Mesodermal cell (in vitro differentiated cells): ENCODE measurements around the gene ARPP21.

Source experiments
- H3K27ac ChIP-seq: 2 replicates; pipeline ENCODE4 v1.7.0; 2013; ENCODE audit warnings: mild to moderate bottlenecking, low read depth, low read length, moderate library complexity; ENCODE audit not compliant: severe bottlenecking
- H3K36me3 ChIP-seq: 2 replicates; pipeline ENCODE4 v1.7.1; 2013; ENCODE audit warnings: mild to moderate bottlenecking, low read length, moderate library complexity; ENCODE audit not compliant: control insufficient read depth, insufficient read depth
- H3K4me1 ChIP-seq: one replicate; pipeline ENCODE4 v1.7.1; 2013; ENCODE audit warnings: mild to moderate bottlenecking, low read length; ENCODE audit not compliant: insufficient read depth, control insufficient read depth, poor library complexity, severe bottlenecking
- H3K4me3 ChIP-seq: 2 replicates; pipeline ENCODE4 v1.7.0; 2013; ENCODE audit warnings: low read length, control low read depth, mild to moderate bottlenecking; ENCODE audit not compliant: insufficient read depth, poor library complexity, severe bottlenecking; ENCODE audit errors: extremely low read depth
- H3K9me3 ChIP-seq: 2 replicates; pipeline ENCODE4 v1.7.1; 2013; ENCODE audit warnings: mild to moderate bottlenecking, low read length, moderate library complexity; ENCODE audit not compliant: control insufficient read depth
- WGBS, 2 experiments: methylation state at CpG; one replicate each; pipeline ENCODE4 v1.1.5; 2013; ENCODE audit warnings: missing lambda C conversion rate in 2 of 2; ENCODE audit not compliant: insufficient coverage in 2 of 2; 5-methylcytosine and 5-hydroxymethylcytosine counted together

The ARPP21 gene

GRCh38 chr3:35675621-35676020, 36.3 kb downstream of the ARPP21 start:
- Histone ChIP-seq H3K27ac (no peak overlapping the region), H3K4me3 (no peak overlapping the region), H3K4me1 (no peaks in the 10 kb centered on the region), H3K36me3 (no peaks in the 10 kb centered on the region), H3K9me3 (no peaks in the 10 kb centered on the region)
- no CpG with 5 or more reads among the region's 1 CpG for WGBS, 2 experiments

GRCh38 chr3:35677797-35678196, 38.5 kb downstream of the ARPP21 start:
- Histone ChIP-seq H3K27ac (no peak overlapping the region), H3K9me3 (no peaks in the 10 kb centered on the region), H3K36me3 (no peaks in the 10 kb centered on the region), H3K4me3 (no peak overlapping the region), H3K4me1 (no peaks in the 10 kb centered on the region)
- 83% methylated on average over 1 of the region's 5 CpGs; no CpG with 5 or more reads in 1 of the 2 experiments for WGBS, 2 experiments

GRCh38 chr3:35678643-35679161, 39.4 kb downstream of the ARPP21 start:
- WGBS, 2 experiments: 88 to 90% methylated on average over 6 of the region's 7 CpGs
- no peaks in the 10 kb centered on the region for H3K36me3 ChIP-seq
- no peak overlapping the region for H3K4me3 ChIP-seq
- no peaks in the 10 kb centered on the region for H3K9me3 ChIP-seq
- no peak overlapping the region for H3K27ac ChIP-seq
- no peaks in the 10 kb centered on the region for H3K4me1 ChIP-seq

GRCh38 chr3:35679409-35680080, 40.2 kb downstream of the ARPP21 start:
- H3K27ac ChIP-seq: no peak overlapping the region
- 85 to 95% methylated on average over 7 to 8 of the region's 14 CpGs for WGBS, 2 experiments
- H3K36me3 ChIP-seq: no peaks in the 10 kb centered on the region
- H3K9me3 ChIP-seq: no peaks in the 10 kb centered on the region
- no peak overlapping the region for H3K4me3 ChIP-seq
- no peaks in the 10 kb centered on the region for H3K4me1 ChIP-seq

GRCh38 chr3:35680866-35681650, 41.7 kb downstream of the ARPP21 start:
- WGBS, 2 experiments: 73 to 83% methylated on average over 1 to 2 of the region's 5 CpGs

GRCh38 chr3:35685153-35685552, 45.8 kb downstream of the ARPP21 start:
- WGBS, 2 experiments: 90 to 93% methylated on average over 2 to 3 of the region's 3 CpGs
- no peak overlapping the region for H3K4me3 ChIP-seq
- no peaks in the 10 kb centered on the region for H3K9me3 ChIP-seq
- no peaks in the 10 kb centered on the region for H3K4me1 ChIP-seq
- H3K27ac ChIP-seq: no peak overlapping the region
- H3K36me3 ChIP-seq: no peaks in the 10 kb centered on the region

More at GRCh38 chr3:35680866-35681650, 41.7 kb downstream of the ARPP21 start:
- Histone ChIP-seq H3K27ac (no peak overlapping the region), H3K4me3 (no peak overlapping the region), H3K9me3 (no peaks in the 10 kb centered on the region), H3K4me1 (no peaks in the 10 kb centered on the region), H3K36me3 (no peaks in the 10 kb centered on the region)

GRCh38 chr3:35688826-35689225, 49.5 kb downstream of the ARPP21 start:
- Histone ChIP-seq H3K9me3 (no peaks in the 10 kb centered on the region), H3K4me1 (no peaks in the 10 kb centered on the region), H3K27ac (no peak overlapping the region), H3K36me3 (no peaks in the 10 kb centered on the region), H3K4me3 (no peak overlapping the region)
- no CpG with 5 or more reads among the region's 3 CpGs for WGBS, 2 experiments

- H3K36me3 ChIP-seq: no peaks in the 10 kb centered on the region
- WGBS, 2 experiments: 83 to 100% methylated on average over 1 of the region's 4 CpGs
- H3K27ac ChIP-seq: no peak overlapping the region
- H3K4me3 ChIP-seq: no peak overlapping the region
- H3K9me3 ChIP-seq: no peaks in the 10 kb centered on the region
- H3K4me1 ChIP-seq: no peaks in the 10 kb centered on the region
These were observed 50.9 kb downstream of the ARPP21 start for GRCh38 chr3:35690271-35690670.

GRCh38 chr3:35705904-35706303, 66.6 kb downstream of the ARPP21 start:
- H3K9me3 ChIP-seq: no peaks in the 10 kb centered on the region
- no peak overlapping the region for H3K4me3 ChIP-seq
- H3K4me1 ChIP-seq: no peaks in the 10 kb centered on the region
- H3K36me3 ChIP-seq: no peaks in the 10 kb centered on the region
- WGBS, 2 experiments: 79% methylated on average over 2 of the region's 3 CpGs; no CpG with 5 or more reads in 1 of the 2 experiments
- no peak overlapping the region for H3K27ac ChIP-seq

GRCh38 chr3:35707904-35708303, 68.6 kb downstream of the ARPP21 start:
- no peaks in the 10 kb centered on the region for H3K4me1 ChIP-seq
- 100% methylated on average over 2 of the region's 3 CpGs; no CpG with 5 or more reads in 1 of the 2 experiments for WGBS, 2 experiments
- H3K9me3 ChIP-seq: no peaks in the 10 kb centered on the region
- H3K36me3 ChIP-seq: no peaks in the 10 kb centered on the region
- H3K27ac ChIP-seq: no peak overlapping the region
- no peak overlapping the region for H3K4me3 ChIP-seq
